HG03378 (cell line): ENCODE data around the gene ZIC2.

Experiments used
- ATAC-seq: cut with Tn5 transposase; IDR thresholded peaks from one replicate; pipeline ENCODE4 v1.9.1; 2021; ENCODE audit warnings: mild to moderate bottlenecking, moderate library complexity; ENCODE audit not compliant: unreplicated experiment

Gene ZIC2

DNA sequence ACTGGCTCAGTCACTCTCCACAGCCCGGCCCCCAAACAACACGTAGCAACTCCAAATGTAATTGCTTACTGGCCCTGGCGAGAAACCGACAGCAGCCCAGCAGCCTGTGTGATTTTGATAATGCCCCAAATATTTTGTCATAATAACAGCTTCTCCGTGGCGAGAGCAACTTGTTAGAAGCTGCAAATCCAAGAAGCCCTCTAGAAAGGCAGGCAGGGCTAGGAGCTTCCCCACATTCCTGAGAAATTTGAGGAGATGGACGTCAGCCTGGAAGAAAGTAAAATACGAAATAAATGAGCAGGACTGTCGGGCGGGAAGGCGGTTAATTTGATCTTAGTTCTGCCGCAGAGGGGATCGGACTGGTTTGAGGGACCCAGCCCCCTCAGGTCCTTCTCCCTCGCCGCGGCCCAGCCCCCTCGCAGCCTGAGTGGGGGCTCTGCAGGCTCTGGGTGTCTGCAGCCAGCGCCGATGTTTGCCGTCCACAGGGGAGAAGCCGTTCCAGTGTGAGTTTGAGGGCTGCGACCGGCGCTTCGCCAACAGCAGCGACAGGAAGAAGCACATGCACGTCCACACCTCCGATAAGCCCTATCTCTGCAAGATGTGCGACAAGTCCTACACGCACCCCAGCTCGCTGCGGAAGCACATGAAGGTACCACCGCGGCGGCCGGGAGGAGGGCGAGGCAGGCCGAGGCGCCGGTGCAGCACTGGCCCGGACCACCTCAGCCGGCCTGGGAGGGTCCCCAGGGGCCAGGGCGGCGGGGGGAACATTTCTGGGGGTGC lies 3.1 kb downstream of the ZIC2 start:
- no peak for ATAC-seq

DNA sequence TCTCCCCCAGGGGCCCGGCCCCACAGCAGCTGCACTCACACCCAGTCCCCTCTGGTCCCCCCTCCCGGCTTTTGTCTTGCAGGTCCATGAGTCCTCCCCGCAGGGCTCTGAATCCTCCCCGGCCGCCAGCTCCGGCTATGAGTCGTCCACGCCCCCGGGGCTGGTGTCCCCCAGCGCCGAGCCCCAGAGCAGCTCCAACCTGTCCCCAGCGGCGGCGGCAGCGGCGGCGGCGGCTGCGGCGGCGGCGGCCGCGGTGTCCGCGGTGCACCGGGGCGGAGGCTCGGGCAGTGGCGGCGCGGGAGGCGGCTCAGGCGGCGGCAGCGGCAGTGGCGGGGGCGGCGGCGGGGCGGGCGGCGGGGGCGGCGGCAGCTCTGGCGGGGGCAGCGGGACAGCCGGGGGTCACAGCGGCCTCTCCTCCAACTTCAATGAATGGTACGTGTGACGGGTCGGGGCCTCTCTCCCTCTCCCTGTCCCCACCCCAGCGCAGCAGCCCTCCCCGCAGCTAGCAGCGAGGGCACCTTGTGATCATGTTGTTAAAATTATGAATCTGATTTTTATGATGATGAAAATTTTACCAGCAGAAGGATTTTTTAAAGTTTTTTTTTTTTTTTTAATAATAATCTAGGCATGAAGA lies 3.8 kb downstream of the ZIC2 start:
- no peak for ATAC-seq

DNA sequence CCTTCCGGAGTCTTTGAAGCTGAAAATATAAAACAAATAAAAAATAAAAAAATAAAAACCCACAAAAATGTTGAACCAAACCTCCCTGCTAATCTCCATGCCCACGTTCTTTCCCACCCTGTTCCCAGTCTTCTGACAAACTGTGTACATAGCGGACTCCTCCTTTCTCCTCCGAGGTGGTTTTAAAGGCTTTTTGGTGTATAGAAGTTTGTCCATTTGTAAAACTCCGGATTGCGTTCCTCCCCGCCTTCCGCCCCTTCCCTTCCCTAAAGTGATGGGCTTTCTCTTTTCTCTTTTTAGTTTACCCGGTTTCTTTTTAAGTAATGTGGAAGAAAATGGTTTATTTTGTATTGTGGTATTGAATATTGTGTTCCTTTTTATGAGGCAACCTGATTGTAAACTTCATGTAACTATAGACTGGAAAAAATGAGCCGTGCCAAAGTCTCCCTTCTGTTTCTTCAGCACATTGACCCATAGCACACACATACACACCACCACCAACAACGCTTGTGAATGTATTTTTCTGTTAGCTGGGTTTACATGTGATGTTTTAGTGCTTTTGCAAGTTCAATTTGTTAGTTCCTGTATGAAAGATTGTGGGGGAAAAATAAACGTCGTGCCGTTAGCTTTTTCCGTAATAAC lies 4.4 kb downstream of the ZIC2 start:
- no peak for ATAC-seq

DNA sequence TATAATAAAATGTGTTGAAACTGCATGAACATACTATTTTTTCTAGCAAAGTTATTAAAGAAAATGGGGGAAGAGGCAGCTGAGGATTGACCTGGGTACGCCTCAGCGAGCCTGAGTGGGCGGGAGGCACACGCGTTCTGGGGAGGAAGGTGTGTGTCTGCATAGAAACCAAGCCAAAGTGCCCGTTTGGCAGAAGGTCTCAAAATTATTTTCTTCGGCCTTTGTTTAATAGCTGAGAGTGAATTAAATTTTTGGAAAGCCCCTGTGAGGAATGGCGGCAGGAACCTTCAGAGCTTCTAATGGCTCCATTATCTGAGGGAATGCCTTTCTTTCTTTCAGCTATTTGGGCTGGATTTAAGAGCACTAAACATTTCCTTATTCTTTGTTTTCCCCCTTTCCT lies 5.2 kb downstream of the ZIC2 start:
- no peak for ATAC-seq

DNA sequence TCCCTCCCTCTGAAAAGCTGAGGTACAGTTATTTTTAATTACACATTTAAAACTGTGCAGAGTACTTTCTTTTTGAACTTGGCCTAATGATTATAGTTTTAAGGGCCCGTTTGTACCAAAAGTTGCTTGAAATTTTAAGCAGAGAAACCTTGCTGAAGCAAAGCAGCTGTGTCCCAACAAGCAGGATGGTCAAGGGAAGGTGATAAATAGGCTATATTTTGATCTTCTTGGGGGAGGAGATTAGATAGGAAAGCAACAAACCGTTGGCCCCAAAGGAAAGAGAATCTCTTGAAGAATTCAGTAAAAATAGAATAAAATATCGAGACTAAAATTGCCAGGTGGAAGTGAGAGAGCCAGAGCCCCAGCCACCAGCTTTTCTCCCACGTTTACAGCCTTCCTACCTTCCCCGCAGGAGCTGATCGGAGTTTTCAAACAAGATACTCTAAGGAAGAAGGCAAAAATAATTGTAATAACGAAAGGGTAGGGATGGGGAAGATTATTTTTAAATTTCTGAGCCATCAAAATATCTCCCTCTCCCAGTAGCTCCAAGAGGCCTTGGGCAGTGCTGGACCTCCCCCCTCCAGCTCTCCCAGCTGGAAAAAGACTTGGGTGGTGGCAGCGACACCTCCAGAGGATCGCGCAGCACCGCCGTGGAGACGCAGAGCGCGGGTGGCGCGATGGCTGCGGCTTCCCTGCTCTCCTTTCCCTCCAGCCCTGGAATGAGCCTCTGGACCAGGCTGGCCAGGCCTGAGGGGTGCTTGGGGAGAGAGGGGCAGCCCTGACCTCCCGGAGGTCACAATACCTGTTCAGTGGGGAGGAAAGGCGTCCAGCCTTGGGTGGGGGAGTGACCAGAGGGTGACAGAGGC lies 5.8 kb downstream of the ZIC2 start:
- ATAC-seq, result no peak

DNA sequence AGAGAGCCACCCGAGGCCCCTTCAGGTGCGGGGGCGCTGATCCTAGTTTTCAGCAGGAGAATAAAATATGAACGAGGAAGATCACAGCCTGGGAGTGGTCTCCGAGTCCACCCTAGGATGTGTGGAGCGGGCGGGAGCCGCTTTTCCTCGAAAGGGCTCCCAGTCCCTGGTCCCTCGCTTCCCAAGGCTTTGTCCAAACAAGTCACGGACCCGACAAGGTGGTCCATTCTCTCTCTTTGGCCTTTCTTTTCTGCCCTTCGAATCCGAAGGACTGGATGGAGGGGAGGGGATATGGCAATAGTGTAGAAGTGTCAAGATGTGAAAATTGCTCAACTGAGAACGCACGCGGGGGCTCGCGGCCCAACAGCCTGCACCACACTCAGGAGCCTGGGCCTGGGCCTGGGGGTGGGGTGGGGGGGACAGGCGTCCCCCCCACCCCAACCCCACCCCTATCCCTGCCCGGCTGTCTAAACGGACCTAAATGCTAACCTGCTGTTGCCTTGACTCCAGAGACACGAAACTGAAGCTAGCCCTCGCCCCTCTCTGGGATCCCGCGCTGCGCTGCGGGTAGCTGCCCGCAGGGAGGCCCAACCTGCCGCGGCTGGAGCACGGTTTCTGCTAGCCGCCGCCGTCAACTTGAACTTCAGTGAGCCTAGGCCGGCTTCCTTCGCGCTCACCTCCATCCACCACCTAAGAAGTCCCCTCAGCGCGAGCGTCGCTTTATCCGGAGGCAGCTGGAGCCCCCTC lies 7.1 kb downstream of the ZIC2 start:
- ATAC-seq, result no peak

DNA sequence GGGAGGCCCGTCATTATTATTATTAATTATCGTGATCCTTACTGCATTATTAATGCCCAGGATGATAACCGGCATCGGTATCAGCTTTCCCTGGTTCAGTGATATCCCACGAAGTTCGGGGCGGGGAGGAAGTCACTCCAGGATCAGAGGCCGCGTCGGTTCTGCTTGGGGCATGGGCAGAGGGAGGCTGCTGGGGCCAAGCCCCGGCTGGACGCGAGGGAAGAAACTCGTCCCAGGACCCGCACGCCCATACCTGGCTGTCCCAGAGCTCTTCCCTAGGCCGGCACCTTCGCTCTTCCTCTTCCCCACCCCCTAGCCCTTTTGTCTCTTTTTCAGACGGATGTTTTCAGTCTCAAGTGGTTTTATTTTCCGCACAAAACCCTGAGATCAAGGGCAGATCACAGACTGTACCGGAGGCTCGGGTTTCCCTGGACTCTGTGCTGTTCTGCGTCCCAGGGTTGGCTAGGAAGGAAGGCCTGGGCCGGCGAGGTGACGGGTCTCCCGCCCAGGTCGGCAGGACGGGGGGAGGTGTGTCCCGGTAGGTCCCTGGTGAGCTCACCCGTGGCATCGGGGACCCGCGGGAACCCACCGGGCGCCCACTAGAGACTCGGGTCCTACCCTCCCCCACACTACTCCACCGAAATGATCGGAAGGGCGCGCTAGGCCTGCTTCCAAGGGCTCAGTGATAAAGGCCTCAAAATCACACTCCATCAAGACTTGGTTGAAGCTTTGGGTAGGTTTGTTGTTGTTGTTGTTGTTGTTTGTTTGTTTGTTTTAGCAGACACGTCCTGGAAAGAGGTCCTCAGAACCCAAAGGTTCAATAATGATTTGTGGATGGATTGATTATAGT lies 7.9 kb downstream of the ZIC2 start:
- no peak for ATAC-seq

DNA sequence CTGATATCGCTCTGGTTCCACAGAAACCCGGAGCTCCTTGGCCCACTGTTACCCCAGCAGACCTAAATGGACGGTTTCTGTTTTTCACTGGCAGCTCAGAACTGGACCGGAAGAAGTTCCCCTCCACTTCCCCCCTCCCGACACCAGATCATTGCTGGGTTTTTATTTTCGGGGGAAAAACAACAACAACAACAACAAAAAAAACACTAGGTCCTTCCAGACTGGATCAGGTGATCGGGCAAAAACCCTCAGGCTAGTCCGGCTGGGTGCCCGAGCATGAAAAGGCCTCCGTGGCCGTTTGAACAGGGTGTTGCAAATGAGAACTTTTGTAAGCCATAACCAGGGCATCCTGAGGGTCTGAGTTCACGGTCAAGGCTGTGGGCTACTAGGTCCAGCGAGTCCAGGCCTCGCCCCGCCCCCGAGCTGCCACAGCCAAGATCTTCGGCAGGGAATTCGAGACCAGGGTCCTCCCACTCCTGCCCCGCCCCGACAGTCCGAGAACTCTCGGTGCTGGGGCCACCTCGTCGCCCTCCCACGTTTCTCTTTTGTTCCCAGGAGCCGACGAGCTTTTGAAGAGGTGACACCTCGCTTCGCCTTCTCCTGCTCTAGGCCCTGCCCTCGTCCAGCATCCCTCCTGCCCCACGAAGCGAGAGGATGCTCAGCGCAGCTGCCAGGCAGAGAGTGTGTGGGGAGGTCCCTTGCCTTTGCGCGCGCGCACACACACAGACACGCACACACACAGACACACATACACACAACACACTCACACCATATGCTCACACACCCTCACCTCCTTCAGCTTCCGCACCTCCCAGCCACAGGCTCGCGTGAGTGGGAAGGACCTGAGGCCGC lies 8.8 kb downstream of the ZIC2 start:
- no peak for ATAC-seq

DNA sequence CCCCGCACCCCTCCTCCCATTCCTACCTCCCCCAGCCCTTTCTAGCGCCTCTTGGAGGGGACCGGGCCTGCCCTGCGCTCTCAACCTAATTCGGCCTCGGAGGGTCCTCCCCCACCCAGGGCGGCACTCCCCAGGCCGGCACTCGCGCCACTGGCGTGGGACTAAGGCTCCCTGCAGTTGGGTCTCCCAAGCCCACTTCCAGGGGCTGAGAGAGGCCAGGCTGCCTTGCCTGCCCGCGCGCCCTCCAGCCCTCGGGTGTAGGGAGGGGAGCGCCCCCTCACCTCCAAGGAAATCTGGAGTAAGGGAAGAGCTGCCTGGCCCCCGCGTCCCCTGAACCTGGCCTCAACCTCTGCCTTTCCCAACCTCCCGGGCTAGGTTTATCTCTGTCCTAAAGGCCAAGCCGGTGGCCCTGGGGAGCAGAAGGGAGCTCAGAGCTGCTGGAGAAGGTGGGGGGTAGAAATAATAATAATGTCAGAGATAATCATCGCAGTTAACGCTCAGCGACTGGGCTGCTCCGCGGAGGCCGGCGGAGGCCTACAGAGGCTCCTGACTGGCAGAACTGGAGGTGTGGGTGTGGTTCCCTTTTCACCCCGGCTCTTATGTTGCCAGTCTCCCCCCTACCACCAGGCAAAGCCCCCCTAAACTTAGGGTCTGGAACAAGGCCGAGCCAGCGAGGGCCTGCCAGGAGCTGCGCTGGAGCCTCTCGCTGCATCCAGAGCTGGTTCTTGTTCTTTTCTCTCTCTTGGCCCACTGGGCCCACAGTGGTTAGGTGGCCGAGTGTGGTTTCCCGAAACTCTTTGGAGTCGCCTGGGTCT lies 9.6 kb downstream of the ZIC2 start:
- ATAC-seq, result no peak

DNA sequence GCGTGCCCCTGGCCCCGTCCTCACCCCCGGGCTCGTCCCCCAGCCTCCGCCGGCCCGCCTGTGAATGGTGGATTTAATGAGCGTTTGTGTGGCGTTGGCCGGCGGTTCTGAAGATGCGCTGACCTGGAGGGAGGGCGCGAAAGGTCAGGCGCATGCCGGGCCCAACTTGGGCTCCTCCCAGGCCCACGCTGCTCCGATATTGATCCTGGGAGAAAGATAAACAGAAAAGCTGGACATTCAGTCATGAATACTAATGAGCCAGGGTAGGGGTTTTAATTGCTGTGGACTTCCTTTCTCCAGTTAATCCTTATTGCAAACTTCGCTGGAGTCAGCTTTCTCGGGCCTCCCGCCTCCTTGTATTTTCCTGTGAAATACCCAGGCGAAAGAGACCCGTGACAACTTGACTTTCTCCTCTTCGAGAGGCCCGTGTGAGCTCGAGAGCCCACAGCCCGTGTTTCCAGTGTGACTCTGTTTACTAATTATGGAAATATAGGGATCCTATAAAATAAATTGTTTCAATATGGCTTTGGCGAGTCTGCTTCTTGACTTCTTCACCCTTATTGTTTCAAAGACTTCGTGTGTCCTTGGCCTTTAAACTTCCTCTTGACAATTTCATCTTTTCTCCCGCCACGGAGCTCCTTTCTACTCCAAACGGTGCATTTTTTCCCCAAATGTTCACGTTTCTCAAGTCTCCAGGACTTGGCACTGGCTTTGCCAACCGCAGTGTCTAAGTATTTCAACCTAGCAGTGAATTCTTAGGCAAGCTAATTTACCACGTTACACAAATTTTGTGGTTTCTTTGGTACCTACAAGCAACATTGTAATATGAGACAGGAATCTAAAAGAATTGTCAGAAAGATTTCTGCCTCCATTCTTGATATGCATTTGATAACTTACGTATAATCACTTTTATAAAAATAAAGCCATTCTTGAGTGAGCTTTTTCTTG lies 10.5 kb downstream of the ZIC2 start:
- no peak for ATAC-seq

DNA sequence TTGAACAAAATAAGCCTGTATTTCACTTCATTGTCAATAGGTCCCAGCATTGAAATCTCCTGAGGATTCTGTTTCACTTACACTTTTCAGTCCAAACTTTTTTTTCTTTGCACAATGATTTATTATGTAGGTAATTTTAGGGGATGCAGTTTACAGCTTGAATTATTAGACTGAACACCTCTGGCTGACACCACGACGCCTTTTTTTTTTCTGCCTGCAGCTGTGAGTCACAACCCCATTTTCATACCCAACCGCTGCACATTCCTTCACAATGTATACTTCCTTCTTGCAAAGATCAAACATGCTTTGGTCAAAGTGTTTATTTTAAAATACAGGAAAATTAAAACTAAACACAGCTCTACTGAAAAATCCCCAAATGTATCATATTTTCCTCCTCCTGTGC lies 11.4 kb downstream of the ZIC2 start:
- no peak for ATAC-seq

DNA sequence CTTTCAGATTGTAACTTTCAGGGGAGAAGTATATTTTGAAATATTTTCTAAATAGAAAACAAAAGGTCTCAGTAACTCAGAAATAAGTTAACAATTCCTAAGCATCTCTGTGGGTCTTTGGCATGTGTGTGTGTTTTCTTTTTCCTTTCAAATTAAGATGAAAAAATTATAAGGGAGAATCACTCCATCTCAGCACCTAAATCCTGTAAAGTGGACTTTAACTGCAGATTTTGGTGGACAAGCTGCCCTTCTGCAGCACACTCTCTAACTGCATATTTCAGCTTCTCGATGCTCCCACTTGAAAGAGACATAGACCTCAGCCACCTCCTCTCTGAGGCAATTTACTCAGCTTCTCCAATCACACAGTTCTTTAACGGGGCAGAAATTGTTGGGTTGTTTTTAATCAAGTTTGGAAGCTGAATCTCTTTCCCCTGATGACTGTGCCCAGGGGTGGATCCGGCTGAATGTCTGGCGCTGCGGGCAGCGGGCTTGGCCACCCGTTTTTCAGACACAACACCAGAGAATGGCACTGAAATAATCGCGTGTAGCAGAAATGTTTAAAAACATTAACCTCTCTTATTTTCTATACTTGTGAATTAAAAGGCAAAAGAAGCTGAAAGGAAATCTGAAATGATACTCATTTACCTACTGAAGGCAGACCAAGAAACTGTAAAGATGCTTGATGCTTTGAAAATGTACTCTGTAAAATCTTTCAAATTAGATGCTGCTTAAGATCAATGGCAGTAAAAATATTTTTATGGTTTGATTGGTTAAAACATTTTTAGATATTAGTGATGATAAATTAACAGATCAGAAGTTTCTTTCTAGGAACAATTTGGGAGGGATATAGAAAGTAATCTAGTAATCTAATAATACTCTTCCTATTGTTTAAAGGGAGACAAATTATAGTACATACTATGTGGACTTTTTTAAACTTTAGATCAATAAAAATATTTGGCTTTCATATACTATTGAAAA lies 12.4 kb downstream of the ZIC2 start:
- no peak for ATAC-seq

DNA sequence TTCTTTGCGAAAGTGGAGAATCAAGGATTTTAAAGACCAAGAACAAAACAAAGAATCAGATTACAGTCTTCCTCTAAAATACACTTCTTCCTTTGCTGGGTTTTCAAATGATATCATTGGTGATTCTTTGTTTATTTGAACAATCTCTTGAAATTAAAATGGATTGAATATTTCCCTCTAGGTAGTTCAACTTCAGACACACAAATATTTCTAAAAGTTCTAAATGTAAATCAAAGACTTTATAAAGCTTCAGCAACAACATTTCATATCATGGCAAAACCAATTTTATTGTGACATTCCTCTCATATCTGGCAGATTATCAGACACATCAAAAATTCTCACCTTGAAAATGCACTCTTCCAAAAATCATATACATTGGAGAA lies 13.0 kb downstream of the ZIC2 start:
- ATAC-seq, result no peak

DNA sequence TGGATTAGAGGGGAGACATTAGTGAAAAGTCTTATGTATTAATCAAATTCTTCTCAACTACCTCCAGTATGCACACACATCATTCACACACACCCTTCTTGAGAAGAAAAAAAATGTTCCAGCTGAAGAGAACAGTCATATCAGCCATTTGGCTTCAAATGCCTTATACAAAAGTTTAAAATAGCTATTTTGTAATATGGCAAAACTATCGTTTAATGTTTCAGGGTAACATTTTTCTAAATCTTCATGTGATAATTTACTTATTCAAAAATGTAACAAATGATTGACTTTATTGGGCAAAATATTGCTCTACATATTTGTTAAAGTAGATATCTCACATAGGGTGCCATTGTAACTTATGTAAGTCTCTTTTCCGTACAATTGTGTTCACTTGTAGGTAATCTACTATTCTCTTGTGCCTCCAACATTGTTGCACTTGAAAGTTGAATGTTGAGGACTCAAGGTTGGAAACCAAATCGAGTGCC lies 13.6 kb downstream of the ZIC2 start:
- ATAC-seq, result no peak

DNA sequence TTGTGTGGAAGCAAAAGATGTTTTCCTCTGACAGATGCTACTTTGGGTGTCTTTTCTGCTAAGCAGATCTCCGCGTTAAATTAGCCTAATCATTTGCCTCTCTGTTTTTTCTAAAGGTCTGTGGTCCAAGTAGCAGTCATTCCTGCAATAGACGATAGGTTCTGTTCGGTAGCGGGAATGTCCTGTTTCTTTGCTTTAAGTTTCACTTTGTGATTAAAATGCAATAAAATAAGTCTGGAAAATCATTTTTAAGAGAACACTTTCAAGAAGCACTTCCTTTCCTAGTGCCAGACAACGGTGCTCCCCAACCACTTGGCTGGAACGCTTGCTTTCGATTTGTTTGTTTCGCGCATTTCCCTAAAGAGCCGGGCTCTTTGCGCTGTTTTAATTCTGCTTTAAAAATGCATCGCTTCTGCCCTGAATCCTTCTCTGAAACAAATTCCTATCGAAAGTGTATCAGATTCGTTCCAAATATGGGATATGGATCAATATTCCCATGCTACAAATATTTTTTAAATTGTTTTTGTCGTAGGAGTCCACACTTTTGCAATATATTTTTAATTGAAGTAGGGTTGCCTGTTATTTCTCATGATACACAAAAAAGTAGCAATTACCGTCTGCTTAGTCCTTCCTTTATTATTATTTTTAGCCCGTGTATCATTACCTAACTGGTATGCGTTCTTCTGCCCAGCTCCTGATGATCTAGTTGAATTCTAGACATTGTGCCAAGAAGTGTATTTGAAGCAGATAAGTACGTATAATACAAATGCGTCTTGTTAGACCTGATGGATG lies 14.2 kb downstream of the ZIC2 start:
- no peak for ATAC-seq
